Panc1 (cell line): ENCODE measurements around the gene CTSO.

Experiments
- POLR2AphosphoS5 ChIP-seq: IDR thresholded peaks from 2 replicates; pipeline ENCODE4 v1.6.1; 2012; ENCODE audit warnings: mild to moderate bottlenecking, low read depth, low read length, moderate library complexity
- SIN3A ChIP-seq: IDR thresholded peaks from 2 replicates; pipeline ENCODE4 v1.6.1; 2012; ENCODE audit warnings: low read depth, mild to moderate bottlenecking, low read length, moderate library complexity, borderline replicate concordance; ENCODE audit not compliant: insufficient read depth
- TCF7L2 ChIP-seq: IDR thresholded peaks from 2 replicates; pipeline ENCODE4 v1.6.1; 2011; ENCODE audit warnings: mild to moderate bottlenecking, low read depth, low read length, inconsistent platforms
- TF ChIP-seq, protein P1 (sequence below): fragments of 450-650 bp; IDR thresholded peaks from 2 replicates; pipeline ENCODE4 v1.5.1; 2017; ENCODE audit warnings: mild to moderate bottlenecking
- TF ChIP-seq, protein P2 (sequence below), 2 experiments: IDR thresholded peaks; 2 replicates each; pipeline ENCODE4 v1.6.1; 2011 to 2012; ENCODE audit warnings: low read depth in 2 of 2, control low read depth in 1 of 2, low read length in 1 of 2, mild to moderate bottlenecking in 1 of 2, moderate library complexity in 1 of 2; ENCODE audit not compliant: insufficient read depth in 1 of 2

DNA sequence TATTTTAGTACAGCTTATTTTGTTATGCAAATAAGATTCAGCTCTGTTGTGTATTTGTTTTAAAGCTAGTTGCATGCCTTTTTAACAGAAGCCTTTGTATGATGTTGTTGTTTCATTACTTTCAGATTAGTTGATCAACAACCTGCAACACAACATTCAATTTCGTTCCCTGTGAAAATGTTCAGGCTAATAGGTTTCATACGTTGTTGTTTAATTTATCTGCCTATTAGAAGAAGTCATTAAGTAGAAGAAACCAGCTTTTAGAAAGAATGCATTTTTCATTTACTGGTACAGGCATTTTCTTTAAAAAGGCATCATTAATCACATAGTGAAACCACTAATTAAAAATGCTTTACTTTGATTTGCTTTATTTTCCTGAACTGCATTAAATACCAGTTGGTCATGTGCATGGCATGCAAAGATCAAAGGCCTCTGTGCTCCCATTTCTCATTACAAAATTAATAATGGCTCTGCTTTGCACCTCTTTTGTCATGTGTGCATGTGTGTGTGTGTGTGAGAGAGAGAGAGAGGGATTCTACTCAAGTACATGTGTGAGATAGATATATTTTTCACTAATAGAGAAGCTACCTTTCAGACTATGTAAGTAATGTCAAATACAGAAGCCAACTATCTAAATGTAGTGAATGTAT, 29.2 kb upstream of the CTSO start:
- TF ChIP-seq, protein P1, sequence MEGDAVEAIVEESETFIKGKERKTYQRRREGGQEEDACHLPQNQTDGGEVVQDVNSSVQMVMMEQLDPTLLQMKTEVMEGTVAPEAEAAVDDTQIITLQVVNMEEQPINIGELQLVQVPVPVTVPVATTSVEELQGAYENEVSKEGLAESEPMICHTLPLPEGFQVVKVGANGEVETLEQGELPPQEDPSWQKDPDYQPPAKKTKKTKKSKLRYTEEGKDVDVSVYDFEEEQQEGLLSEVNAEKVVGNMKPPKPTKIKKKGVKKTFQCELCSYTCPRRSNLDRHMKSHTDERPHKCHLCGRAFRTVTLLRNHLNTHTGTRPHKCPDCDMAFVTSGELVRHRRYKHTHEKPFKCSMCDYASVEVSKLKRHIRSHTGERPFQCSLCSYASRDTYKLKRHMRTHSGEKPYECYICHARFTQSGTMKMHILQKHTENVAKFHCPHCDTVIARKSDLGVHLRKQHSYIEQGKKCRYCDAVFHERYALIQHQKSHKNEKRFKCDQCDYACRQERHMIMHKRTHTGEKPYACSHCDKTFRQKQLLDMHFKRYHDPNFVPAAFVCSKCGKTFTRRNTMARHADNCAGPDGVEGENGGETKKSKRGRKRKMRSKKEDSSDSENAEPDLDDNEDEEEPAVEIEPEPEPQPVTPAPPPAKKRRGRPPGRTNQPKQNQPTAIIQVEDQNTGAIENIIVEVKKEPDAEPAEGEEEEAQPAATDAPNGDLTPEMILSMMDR, result no peak
- TF ChIP-seq POLR2AphosphoS5, result no peak
- TF ChIP-seq, protein P2, sequence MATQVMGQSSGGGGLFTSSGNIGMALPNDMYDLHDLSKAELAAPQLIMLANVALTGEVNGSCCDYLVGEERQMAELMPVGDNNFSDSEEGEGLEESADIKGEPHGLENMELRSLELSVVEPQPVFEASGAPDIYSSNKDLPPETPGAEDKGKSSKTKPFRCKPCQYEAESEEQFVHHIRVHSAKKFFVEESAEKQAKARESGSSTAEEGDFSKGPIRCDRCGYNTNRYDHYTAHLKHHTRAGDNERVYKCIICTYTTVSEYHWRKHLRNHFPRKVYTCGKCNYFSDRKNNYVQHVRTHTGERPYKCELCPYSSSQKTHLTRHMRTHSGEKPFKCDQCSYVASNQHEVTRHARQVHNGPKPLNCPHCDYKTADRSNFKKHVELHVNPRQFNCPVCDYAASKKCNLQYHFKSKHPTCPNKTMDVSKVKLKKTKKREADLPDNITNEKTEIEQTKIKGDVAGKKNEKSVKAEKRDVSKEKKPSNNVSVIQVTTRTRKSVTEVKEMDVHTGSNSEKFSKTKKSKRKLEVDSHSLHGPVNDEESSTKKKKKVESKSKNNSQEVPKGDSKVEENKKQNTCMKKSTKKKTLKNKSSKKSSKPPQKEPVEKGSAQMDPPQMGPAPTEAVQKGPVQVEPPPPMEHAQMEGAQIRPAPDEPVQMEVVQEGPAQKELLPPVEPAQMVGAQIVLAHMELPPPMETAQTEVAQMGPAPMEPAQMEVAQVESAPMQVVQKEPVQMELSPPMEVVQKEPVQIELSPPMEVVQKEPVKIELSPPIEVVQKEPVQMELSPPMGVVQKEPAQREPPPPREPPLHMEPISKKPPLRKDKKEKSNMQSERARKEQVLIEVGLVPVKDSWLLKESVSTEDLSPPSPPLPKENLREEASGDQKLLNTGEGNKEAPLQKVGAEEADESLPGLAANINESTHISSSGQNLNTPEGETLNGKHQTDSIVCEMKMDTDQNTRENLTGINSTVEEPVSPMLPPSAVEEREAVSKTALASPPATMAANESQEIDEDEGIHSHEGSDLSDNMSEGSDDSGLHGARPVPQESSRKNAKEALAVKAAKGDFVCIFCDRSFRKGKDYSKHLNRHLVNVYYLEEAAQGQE (IDR thresholded peaks at IDR 0.05; ENCODE audit: insufficient read depth in 1 of 2, low read depth in 2 of 2, low read length in 1 of 2), result no peak
- no peak for TF ChIP-seq SIN3A
- no peak for TF ChIP-seq TCF7L2
